AG04449 (cell line): ENCODE measurements around the gene HES3.

Source experiments
- CTCF ChIA-PET: fragments of 350-600 bp; formaldehyde crosslinking; extraction: SDS; loops from one replicate; lab custom pipeline; 2021; ENCODE audit warnings: antibody characterized with exemption; lab: Yijun Ruan, JAX
- POLR2A ChIA-PET: fragments of 400-600, 350-600 bp; formaldehyde crosslinking; extraction: SDS; loops from one replicate; lab custom pipeline; 2020; ENCODE audit warnings: antibody characterized with exemption, inconsistent platforms; lab: Yijun Ruan, JAX
- DNase-seq: peaks from one replicate; pipeline ENCODE4 v3.0.0-alpha.2; 2010; ENCODE audit warnings: low read depth, low spot score
- H3K4me3 ChIP-seq: 2 replicates; pipeline ENCODE4 v1.5.1; 2011; ENCODE audit warnings: low read depth, mild to moderate bottlenecking, control low read depth, low read length
- CTCF ChIP-seq: IDR thresholded peaks from one replicate; pipeline ENCODE4 v1.5.1; 2011; ENCODE audit warnings: mild to moderate bottlenecking, moderate library complexity, low read length, control low read depth, inconsistent platforms; ENCODE audit not compliant: insufficient read depth; ENCODE audit errors: missing control alignments

HES3 gene

GRCh38 chr1:6259491-6260362 lies 15.7 kb downstream of the HES3 start:
- ChIA-PET CTCF (interaction anchor here (1.2 to 5.8 kb wide), 3 partner anchors 9 to 84 kb away, joined by 4 to 42 read pairs (median 6); no protein-coding TSS in a partner anchor), POLR2A (no interaction called here)
- TF ChIP-seq CTCF: no peak
- DNase-seq: no peak
- peak overlapping the region; percentile 60 for H3K4me3 ChIP-seq

GRCh38 chr1:6260433-6260934 lies 16.5 kb downstream of the HES3 start:
- POLR2A ChIA-PET: no interaction called here
- CTCF ChIA-PET: interaction anchor here (0.9 to 5.8 kb wide), 4 partner anchors 13 to 83 kb away, joined by 3 to 42 read pairs (median 10); no protein-coding TSS in a partner anchor
- DNase-seq: no peak
- H3K4me3 ChIP-seq: peak overlapping the region; percentile 60
- no peak for TF ChIP-seq CTCF

GRCh38 chr1:6260961-6261614 lies 17.1 kb downstream of the HES3 start, which contains the start of gene GPR153:
GPR153 (minus strand) TSS chr1:6261098; CDS start chr1:6254905, 6,193 bp downstream.
- no peak for TF ChIP-seq CTCF
- CTCF ChIA-PET: interaction anchor here (0.9 to 3.2 kb wide), 3 partner anchors 14 to 83 kb away, joined by 3 to 14 read pairs (median 6); no protein-coding TSS in a partner anchor
- POLR2A ChIA-PET: no interaction called here
- DNase-seq: no peak
- H3K4me3 ChIP-seq: peak within 1 kb of the TSS; percentile 60

- POLR2A ChIA-PET: no interaction called here
- TF ChIP-seq CTCF: no peak
- CTCF ChIA-PET: interaction anchor here (1.0 to 3.2 kb wide), 2 partner anchors 14 to 82 kb away, joined by 3 to 14 read pairs; no protein-coding TSS in a partner anchor
- no peak for DNase-seq
- H3K4me3 ChIP-seq: no peak overlapping the region; the same call in 1 of the 2 replicates
Measured at GRCh38 chr1:6261615-6261995, 17.6 kb downstream of the HES3 start.

- no peak for DNase-seq
- CTCF ChIA-PET: interaction anchor here (0.8 to 3.2 kb wide), 3 partner anchors 11 to 81 kb away, joined by 3 to 14 read pairs (median 3); no protein-coding TSS in a partner anchor
- H3K4me3 ChIP-seq: no peak overlapping the region
Measured at GRCh38 chr1:6262555-6263420, 18.8 kb downstream of the HES3 start.

More at GRCh38 chr1:6262555-6263420, 18.8 kb downstream of the HES3 start:
- no peak for TF ChIP-seq CTCF
- POLR2A ChIA-PET: no interaction called here
